Common myeloid progenitor, CD34-positive (primary cell): ENCODE results near the gene SDK1.

Experiments
- CTCF ChIA-PET: fragments of 350-600 bp; sonication (Branson Sonifier 250); formaldehyde crosslinking; loops from one replicate; lab custom pipeline; 2021; ENCODE audit warnings: antibody characterized with exemption; lab: Charles Lee
- POLR2A ChIA-PET: fragments of 350-600 bp; sonication (Branson Sonifier 250); formaldehyde crosslinking; loops from one replicate; lab custom pipeline; 2021; ENCODE audit warnings: antibody characterized with exemption; lab: Charles Lee
- DNase-seq, 3 donors: peaks; one replicate each; pipeline versions ENCODE4 v3.0.0 to v3.0.0-alpha.2; 2013
- H3K27ac ChIP-seq, 2 experiments: 1 replicate in 1 of 2; 2 replicates in 1 of 2; pipeline ENCODE4 v1.7.0; 2013; ENCODE audit warnings: inconsistent platforms in 2 of 2, low read length in 2 of 2, mild to moderate bottlenecking in 2 of 2, low read depth in 1 of 2, moderate library complexity in 1 of 2; ENCODE audit not compliant: severe bottlenecking in 2 of 2, insufficient read depth in 1 of 2, poor library complexity in 1 of 2
- H3K27me3 ChIP-seq, 5 experiments: replicated peaks in 2 of 5; 1 replicate in 3 of 5; 2 replicates in 2 of 5; pipeline versions ENCODE4 v1.6.1 to v1.7.0; 2013; ENCODE audit warnings: low read length in 4 of 5, mild to moderate bottlenecking in 2 of 5, moderate library complexity in 2 of 5, inconsistent platforms in 1 of 5; ENCODE audit not compliant: insufficient read depth in 5 of 5, control insufficient read depth in 4 of 5
- H3K36me3 ChIP-seq, 4 experiments: 1 replicate in 2 of 4; 2 replicates in 2 of 4; pipeline versions ENCODE4 v1.6.1 to v1.7.0; 2013; ENCODE audit warnings: low read length in 3 of 4, control low read depth in 1 of 4, mild to moderate bottlenecking in 1 of 4; ENCODE audit not compliant: control insufficient read depth in 4 of 4, insufficient read depth in 4 of 4
- H3K4me1 ChIP-seq, 4 experiments: 1 replicate in 3 of 4; 2 replicates in 1 of 4; pipeline versions ENCODE4 v1.6.1 to v1.7.1; 2013; ENCODE audit warnings: low read length in 3 of 4, mild to moderate bottlenecking in 3 of 4, control low read depth in 1 of 4, inconsistent platforms in 1 of 4, moderate library complexity in 1 of 4; ENCODE audit not compliant: control insufficient read depth in 4 of 4, insufficient read depth in 4 of 4; ENCODE audit errors: control extremely low read depth in 1 of 4
- H3K4me3 ChIP-seq, 7 experiments: 1 replicate in 4 of 7; 2 replicates in 3 of 7; pipeline versions ENCODE4 v1.5.1 to v1.7.0; 2013; ENCODE audit warnings: mild to moderate bottlenecking in 7 of 7, low read length in 6 of 7, moderate library complexity in 6 of 7, inconsistent platforms in 2 of 7, low read depth in 2 of 7, control low read depth in 1 of 7; ENCODE audit not compliant: insufficient read depth in 4 of 7, control insufficient read depth in 1 of 7; ENCODE audit errors: extremely low read depth in 1 of 7
- H3K9me3 ChIP-seq, 5 experiments: 1 replicate in 4 of 5; 2 replicates in 1 of 5; pipeline versions ENCODE4 v1.6.1 to v1.7.1; 2013; ENCODE audit warnings: low read length in 4 of 5, mild to moderate bottlenecking in 2 of 5, inconsistent platforms in 1 of 5, low read depth in 1 of 5, moderate library complexity in 1 of 5; ENCODE audit not compliant: control insufficient read depth in 4 of 5, insufficient read depth in 2 of 5; ENCODE audit errors: control extremely low read depth in 1 of 5
- WGBS: methylation state at CpG from one replicate; pipeline ENCODE4 v1.1.5; 2013; ENCODE audit not compliant: insufficient coverage; 5-methylcytosine and 5-hydroxymethylcytosine counted together

SDK1 gene

GRCh38 chr7:4021413-4021812 lies 720.4 kb downstream of the SDK1 start:
- H3K36me3 ChIP-seq = no peaks in the 10 kb centered on the region
- ChIA-PET POLR2A (no interaction called here), CTCF (no interaction called here)
- WGBS = 85% methylated on average over 4 of the region's 5 CpGs
- peaks cover 0 to 27% (median 21%) of the 10 kb centered on the region in 5 experiments for H3K9me3 ChIP-seq
- H3K4me1 ChIP-seq = no peaks in the 10 kb centered on the region
- no peak overlapping the region for H3K4me3 ChIP-seq
- no peak overlapping the region for H3K27ac ChIP-seq
- H3K27me3 ChIP-seq = no peaks in the 10 kb centered on the region
- no peak for DNase-seq

DNA sequence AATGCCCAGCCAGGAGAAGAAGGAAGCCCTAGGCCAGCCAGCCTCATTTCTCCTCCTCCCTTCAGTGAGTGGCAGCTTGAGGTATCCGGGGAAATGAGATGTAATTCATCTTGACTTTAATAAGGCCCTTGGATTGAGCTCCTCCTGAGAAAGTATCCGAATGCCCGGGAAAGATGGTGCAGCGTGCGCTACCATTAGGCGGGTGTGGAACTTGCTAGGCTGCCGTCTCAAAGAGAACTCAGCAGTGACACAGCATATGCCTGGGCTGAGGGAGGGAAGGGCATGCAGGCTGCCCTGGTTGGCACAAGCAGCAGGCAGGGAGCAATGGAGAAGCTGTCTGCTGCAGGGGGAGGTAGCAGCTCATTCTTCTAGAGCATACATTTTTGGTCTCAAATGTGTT lies 721.2 kb downstream of the SDK1 start:
- CTCF ChIA-PET = no interaction called here
- DNase-seq = peak in 2 of 3 donors; percentile 10 to 41
- Histone ChIP-seq H3K9me3 (peaks cover 0 to 27% (median 21%) of the 10 kb centered on the region in 5 experiments), H3K27ac (no peak overlapping the region), H3K4me1 (no peaks in the 10 kb centered on the region), H3K36me3 (no peaks in the 10 kb centered on the region), H3K4me3 (no peak overlapping the region), H3K27me3 (no peaks in the 10 kb centered on the region)
- POLR2A ChIA-PET = no interaction called here
- WGBS = 71% methylated on average over 7 of the region's 7 CpGs

- POLR2A ChIA-PET = no interaction called here
- CTCF ChIA-PET = no interaction called here
- no peak for DNase-seq
- 96% methylated on average over 10 of the region's 10 CpGs for WGBS
- H3K9me3 ChIP-seq = peaks cover 0 to 24% (median 16%) of the 10 kb centered on the region in 5 experiments
- H3K27ac ChIP-seq = no peak overlapping the region
- H3K4me1 ChIP-seq = no peaks in the 10 kb centered on the region
- H3K36me3 ChIP-seq = no peaks in the 10 kb centered on the region
- H3K27me3 ChIP-seq = no peaks in the 10 kb centered on the region
- no peak overlapping the region for H3K4me3 ChIP-seq
Observed at GRCh38 chr7:4023502-4023901, 722.5 kb downstream of the SDK1 start.

DNA sequence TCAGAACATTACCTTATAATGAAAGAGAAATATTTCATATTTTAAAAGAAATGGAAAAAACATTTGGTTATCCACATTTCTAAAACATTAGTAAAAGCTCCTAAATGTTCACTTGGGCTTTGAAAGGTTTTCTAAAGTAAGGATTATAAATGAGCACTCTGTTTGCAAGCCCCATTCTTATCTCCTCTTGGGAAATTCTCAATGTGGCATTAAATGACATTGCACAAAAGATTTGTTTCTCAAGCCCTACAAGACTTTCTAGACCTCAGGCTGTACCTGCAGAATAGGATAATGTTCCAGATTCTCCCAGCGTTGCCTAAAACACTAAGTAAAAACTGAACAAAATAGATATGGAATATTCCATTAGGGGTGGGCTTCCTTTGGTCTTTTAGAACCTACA lies 723.1 kb downstream of the SDK1 start:
- ChIA-PET CTCF (no interaction called here), POLR2A (no interaction called here)
- H3K27ac ChIP-seq = no peak overlapping the region
- peaks cover 0 to 18% (median 10%) of the 10 kb centered on the region in 5 experiments for H3K9me3 ChIP-seq
- no peaks in the 10 kb centered on the region for H3K4me1 ChIP-seq
- H3K27me3 ChIP-seq = no peaks in the 10 kb centered on the region
- no peak for DNase-seq
- no CpG with 5 or more reads among the region's 1 CpG for WGBS
- H3K36me3 ChIP-seq = no peaks in the 10 kb centered on the region
- H3K4me3 ChIP-seq = no peak overlapping the region

GRCh38 chr7:4024806-4025205 lies 723.8 kb downstream of the SDK1 start:
- DNase-seq = no peak
- ChIA-PET POLR2A (no interaction called here), CTCF (no interaction called here)
- H3K9me3 ChIP-seq = peaks cover 0 to 12% (median 5%) of the 10 kb centered on the region in 5 experiments
- no peaks in the 10 kb centered on the region for H3K36me3 ChIP-seq
- 86% methylated on average over 3 of the region's 7 CpGs for WGBS
- no peak overlapping the region for H3K4me3 ChIP-seq
- H3K4me1 ChIP-seq = no peaks in the 10 kb centered on the region
- no peak overlapping the region for H3K27ac ChIP-seq
- H3K27me3 ChIP-seq = no peaks in the 10 kb centered on the region

DNA sequence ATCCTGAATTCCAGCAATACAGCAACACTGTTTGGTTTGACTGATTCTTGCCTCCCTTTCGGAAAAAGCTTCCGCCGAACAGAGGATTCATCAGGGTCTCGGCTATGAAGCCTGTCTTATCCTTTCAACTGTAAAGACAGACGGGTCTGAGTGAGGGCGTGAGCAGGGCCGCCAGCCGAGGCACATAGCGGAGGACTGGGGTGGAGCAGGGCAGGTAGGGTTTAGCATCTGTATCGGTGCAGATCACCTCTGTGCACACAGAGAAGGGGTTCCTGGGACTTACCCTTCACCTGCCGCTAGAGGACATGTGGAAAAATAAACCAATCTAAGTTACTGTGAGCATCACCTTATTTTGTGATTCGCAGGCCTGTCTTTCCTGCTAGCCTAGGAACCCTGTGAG lies 724.2 kb downstream of the SDK1 start:
- CTCF ChIA-PET = no interaction called here
- no peak overlapping the region for H3K4me3 ChIP-seq
- 99% methylated on average over 12 of the region's 12 CpGs for WGBS
- no peak for DNase-seq
- H3K27ac ChIP-seq = no peak overlapping the region
- POLR2A ChIA-PET = no interaction called here
- H3K9me3 ChIP-seq = peaks cover 0 to 8% (median 2%) of the 10 kb centered on the region in 5 experiments
- H3K4me1 ChIP-seq = no peaks in the 10 kb centered on the region
- no peaks in the 10 kb centered on the region for H3K36me3 ChIP-seq
- no peaks in the 10 kb centered on the region for H3K27me3 ChIP-seq

GRCh38 chr7:4025694-4026615 lies 724.9 kb downstream of the SDK1 start:
- H3K4me3 ChIP-seq = no peak overlapping the region
- CTCF ChIA-PET = no interaction called here
- POLR2A ChIA-PET = interaction anchor here (0.7 kb wide), 1 partner anchor 1896 kb away, joined by 3 read pairs; no protein-coding TSS in a partner anchor
- peaks cover 0 to 4% (median 0%) of the 10 kb centered on the region in 5 experiments for H3K9me3 ChIP-seq
- no peaks in the 10 kb centered on the region for H3K36me3 ChIP-seq
- no peak overlapping the region for H3K27ac ChIP-seq
- H3K27me3 ChIP-seq = no peaks in the 10 kb centered on the region
- no peaks in the 10 kb centered on the region for H3K4me1 ChIP-seq
- no peak for DNase-seq
- 96% methylated on average over 24 of the region's 26 CpGs for WGBS
